Activated CD8-positive, alpha-beta memory T cell treated with anti-CD3 and anti-CD28 coated beads, Interleukin-2, amount 50 U/mL, for 24 hours (primary cell): Measurements from ENCODE around the gene UBE2I.

Experiments
- DNase-seq: peaks from one replicate; pipeline ENCODE4 v3.0.0-alpha.2; 2020; ENCODE audit errors: extremely low read depth

UBE2I gene

GRCh38 chr16:1361685-1362360 is 52.4 kb downstream of the UBE2I start:
- DNase-seq, result no peak

GRCh38 chr16:1362807-1363206 is 53.4 kb downstream of the UBE2I start:
- no peak for DNase-seq

GRCh38 chr16:1363501-1364041 is 54.1 kb downstream of the UBE2I start:
- DNase-seq, result no peak

GRCh38 chr16:1364510-1364909 is 55.1 kb downstream of the UBE2I start:
- no peak for DNase-seq

- DNase-seq, result no peak
Measured at GRCh38 chr16:1366060-1366711, 56.8 kb downstream of the UBE2I start.

GRCh38 chr16:1366712-1367299 is 57.4 kb downstream of the UBE2I start:
- no peak for DNase-seq

- no peak for DNase-seq
Measured at GRCh38 chr16:1367486-1368174, 58.2 kb downstream of the UBE2I start.

GRCh38 chr16:1371054-1371978 is 61.9 kb downstream of the UBE2I start:
- DNase-seq, result no peak

GRCh38 chr16:1372292-1372950 is 63.0 kb downstream of the UBE2I start:
- DNase-seq, result no peak

GRCh38 chr16:1374418-1375297 is 65.2 kb downstream of the UBE2I start:
- no peak for DNase-seq

GRCh38 chr16:1375298-1375640 is 65.8 kb downstream of the UBE2I start:
- DNase-seq, result no peak

- no peak for DNase-seq
Measured at GRCh38 chr16:1375741-1376410, 66.4 kb downstream of the UBE2I start.
